ENCODE measurements around the gene NLRP3. TPM values are rescaled to one million over a fixed set of nuclear protein-coding genes. Genes with fewer than 3 reads are reported as not detected.

NLRP3 gene
- total RNA-seq, 1 experiment from 2014 or later = 0.33 TPM

- no peak for DNase-seq (ENCODE audit: low read depth, low spot score)
- in situ Hi-C loops (cut with HindIII; ENCODE audit: low pct_unique_long_range_greater_than_20kb, low sequenced_read_pairs) = no loop called here
- BruUV-seq (replicated peaks) = no TSS peak
- Histone ChIP-seq H3K9me3 (ENCODE audit: control insufficient read depth, insufficient read depth, low read depth, low read length) (no peaks in the 10 kb centered on the region), H3K4me3 (ENCODE audit: low read depth in 2 of 2, low read length in 2 of 2) (no peak overlapping the region), H3K4me1 (ENCODE audit: control insufficient read depth, insufficient read depth, low read length) (no peaks in the 10 kb centered on the region), H3K36me3 (ENCODE audit: control insufficient read depth, insufficient read depth, low read length) (no peaks in the 10 kb centered on the region), H3K27me3 (ENCODE audit: control insufficient read depth, insufficient read depth, low read length) (peaks cover 8% of the 10 kb centered on the region), H3K27ac (ENCODE audit: low read length) (no peak overlapping the region)
- TF ChIP-seq CTCF (IDR thresholded peaks at IDR 0.05) = no peak
- TF ChIP-seq, protein P1, sequence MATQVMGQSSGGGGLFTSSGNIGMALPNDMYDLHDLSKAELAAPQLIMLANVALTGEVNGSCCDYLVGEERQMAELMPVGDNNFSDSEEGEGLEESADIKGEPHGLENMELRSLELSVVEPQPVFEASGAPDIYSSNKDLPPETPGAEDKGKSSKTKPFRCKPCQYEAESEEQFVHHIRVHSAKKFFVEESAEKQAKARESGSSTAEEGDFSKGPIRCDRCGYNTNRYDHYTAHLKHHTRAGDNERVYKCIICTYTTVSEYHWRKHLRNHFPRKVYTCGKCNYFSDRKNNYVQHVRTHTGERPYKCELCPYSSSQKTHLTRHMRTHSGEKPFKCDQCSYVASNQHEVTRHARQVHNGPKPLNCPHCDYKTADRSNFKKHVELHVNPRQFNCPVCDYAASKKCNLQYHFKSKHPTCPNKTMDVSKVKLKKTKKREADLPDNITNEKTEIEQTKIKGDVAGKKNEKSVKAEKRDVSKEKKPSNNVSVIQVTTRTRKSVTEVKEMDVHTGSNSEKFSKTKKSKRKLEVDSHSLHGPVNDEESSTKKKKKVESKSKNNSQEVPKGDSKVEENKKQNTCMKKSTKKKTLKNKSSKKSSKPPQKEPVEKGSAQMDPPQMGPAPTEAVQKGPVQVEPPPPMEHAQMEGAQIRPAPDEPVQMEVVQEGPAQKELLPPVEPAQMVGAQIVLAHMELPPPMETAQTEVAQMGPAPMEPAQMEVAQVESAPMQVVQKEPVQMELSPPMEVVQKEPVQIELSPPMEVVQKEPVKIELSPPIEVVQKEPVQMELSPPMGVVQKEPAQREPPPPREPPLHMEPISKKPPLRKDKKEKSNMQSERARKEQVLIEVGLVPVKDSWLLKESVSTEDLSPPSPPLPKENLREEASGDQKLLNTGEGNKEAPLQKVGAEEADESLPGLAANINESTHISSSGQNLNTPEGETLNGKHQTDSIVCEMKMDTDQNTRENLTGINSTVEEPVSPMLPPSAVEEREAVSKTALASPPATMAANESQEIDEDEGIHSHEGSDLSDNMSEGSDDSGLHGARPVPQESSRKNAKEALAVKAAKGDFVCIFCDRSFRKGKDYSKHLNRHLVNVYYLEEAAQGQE (IDR thresholded peaks at IDR 0.05; ENCODE audit: insufficient read depth in 1 of 2, low read depth in 2 of 2, low read length in 1 of 2) = no peak
- TF ChIP-seq SIN3A (IDR thresholded peaks at IDR 0.05; ENCODE audit: borderline replicate concordance, insufficient read depth, low read depth, low read length) = no peak
- TF ChIP-seq TCF7L2 (IDR thresholded peaks at IDR 0.05; ENCODE audit: low read depth, low read length) = no peak
- no peak for TF ChIP-seq POLR2AphosphoS5 (IDR thresholded peaks at IDR 0.05; ENCODE audit: low read depth, low read length)
- intact Hi-C loops (cut with micrococcal nuclease; ENCODE audit: unreplicated experiment) = no loop called here
- ChIA-PET CTCF (no interaction called here), POLR2A (interaction anchor here (0.5 kb wide), 1 partner anchor 182 kb away, joined by 3 read pairs; no protein-coding TSS in a partner anchor)
- ATAC-seq = no peak
Observed at GRCh38 chr1:247493106-247493505, 77.1 kb downstream of the NLRP3 start.

DNA sequence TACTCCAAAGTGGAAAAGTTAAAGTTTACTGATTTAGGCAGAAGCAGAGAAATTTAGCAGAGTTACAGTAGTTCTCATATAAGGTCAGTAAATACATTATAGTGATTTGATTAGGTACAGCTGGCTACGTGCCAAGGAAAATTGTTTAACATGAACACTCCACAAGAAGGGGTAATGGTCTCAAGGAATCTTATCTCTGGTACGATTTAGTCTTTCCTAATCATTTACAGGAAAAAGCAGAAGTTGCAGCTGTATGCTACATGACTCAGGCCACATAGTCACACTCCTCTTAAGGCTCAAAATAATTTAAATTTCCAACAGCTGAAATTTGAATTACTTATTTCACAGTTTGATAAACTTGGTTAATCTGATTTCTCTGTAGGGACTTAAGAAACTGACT, 78.8 kb downstream of the NLRP3 start:
- no peak overlapping the region for H3K27ac ChIP-seq (ENCODE audit: low read length)
- H3K9me3 ChIP-seq (ENCODE audit: control insufficient read depth, insufficient read depth, low read depth, low read length) = no peaks in the 10 kb centered on the region
- no peaks in the 10 kb centered on the region for H3K36me3 ChIP-seq (ENCODE audit: control insufficient read depth, insufficient read depth, low read length)
- DNase-seq (ENCODE audit: low read depth, low spot score) (no peak), ATAC-seq (no peak)
- in situ Hi-C loops (cut with HindIII; ENCODE audit: low pct_unique_long_range_greater_than_20kb, low sequenced_read_pairs) (no loop called here), intact Hi-C loops (cut with micrococcal nuclease; ENCODE audit: unreplicated experiment) (no loop called here)
- ChIA-PET CTCF (no interaction called here), POLR2A (no interaction called here)
- peaks cover 8% of the 10 kb centered on the region for H3K27me3 ChIP-seq (ENCODE audit: control insufficient read depth, insufficient read depth, low read length)
- TF ChIP-seq POLR2AphosphoS5 (IDR thresholded peaks at IDR 0.05; ENCODE audit: low read depth, low read length) (no peak), TCF7L2 (IDR thresholded peaks at IDR 0.05; ENCODE audit: low read depth, low read length) (no peak), SIN3A (IDR thresholded peaks at IDR 0.05; ENCODE audit: borderline replicate concordance, insufficient read depth, low read depth, low read length) (no peak), CTCF (IDR thresholded peaks at IDR 0.05) (no peak)
- TF ChIP-seq, protein P1 (IDR thresholded peaks at IDR 0.05; ENCODE audit: insufficient read depth in 1 of 2, low read depth in 2 of 2, low read length in 1 of 2) = no peak
- no TSS peak for BruUV-seq (replicated peaks)
- H3K4me1 ChIP-seq (ENCODE audit: control insufficient read depth, insufficient read depth, low read length) = no peaks in the 10 kb centered on the region
- H3K4me3 ChIP-seq (ENCODE audit: low read depth in 2 of 2, low read length in 2 of 2) = no peak overlapping the region
